Skeletal muscle cell (primary cell): ENCODE results near the gene YY1.
"Not testable (repeated sequence)": the region's sequence is repeated elsewhere in the genome, so short reads cannot be mapped to it uniquely, and the experiment has no call there.

Experiments
- DNase-seq: peaks from one replicate; pipeline ENCODE4 v3.0.0-alpha.2; 2010; ENCODE audit warnings: low read depth
- H3K4me3 ChIP-seq: 2 replicates; pipeline ENCODE4 v1.5.1; 2011; ENCODE audit warnings: low read depth, mild to moderate bottlenecking, control low read depth, low read length, moderate library complexity

YY1 gene

DNA sequence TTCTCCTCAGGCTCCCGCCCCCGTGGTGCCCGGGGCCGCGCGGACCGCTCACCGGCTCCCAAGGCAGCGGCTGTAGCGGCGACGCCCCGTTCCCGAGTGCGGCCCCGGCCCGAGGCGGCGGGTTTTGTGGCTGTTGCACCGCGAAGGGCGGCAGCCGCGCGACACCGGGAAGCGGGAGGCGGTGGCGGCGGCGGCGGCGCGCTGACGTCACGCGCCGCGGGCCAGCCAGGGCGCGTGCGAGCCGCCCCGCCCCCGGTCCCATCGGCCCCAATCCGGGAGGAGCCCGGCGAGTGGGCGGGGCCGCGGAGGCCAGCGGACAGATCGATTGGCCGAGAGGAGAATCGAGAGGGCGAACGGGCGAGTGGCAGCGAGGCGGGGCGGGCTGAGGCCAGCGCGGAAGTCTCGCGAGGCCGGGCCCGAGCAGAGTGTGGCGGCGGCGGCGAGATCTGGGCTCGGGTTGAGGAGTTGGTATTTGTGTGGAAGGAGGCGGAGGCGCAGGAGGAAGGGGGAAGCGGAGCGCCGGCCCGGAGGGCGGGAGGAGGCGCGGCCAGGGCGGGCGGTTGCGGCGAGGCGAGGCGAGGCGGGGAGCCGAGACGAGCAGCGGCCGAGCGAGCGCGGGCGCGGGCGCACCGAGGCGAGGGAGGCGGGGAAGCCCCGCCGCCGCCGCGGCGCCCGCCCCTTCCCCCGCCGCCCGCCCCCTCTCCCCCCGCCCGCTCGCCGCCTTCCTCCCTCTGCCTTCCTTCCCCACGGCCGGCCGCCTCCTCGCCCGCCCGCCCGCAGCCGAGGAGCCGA is at the start of gene YY1:
TSS of gene YY1 (plus strand) at position 726 of the 792 bp plus-strand sequence. CDS start 101 bp downstream, outside the sequence.
- DNase-seq: peak; percentile 92
- H3K4me3 ChIP-seq: peak within 1 kb of the TSS; percentile 85

DNA sequence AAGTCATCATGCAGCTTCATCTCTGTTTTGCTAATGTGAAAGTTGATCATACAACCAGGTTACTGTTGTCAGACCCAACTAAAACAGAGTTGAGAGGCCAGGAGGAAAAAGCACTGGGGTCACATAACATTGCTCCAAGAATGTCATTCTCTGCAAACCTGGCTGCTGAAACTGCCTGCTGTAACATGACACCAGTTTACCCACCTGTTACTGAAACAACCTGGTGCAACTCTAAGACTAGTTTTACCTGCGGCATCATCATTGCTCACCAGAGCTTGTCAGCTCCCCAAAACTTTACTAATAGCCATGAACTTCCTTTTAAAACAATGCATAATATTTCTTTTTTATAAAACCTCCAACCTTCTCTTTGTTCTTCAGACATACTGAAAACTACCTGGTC is 48.8 kb upstream of the YY1 start:
- H3K4me3 ChIP-seq: no peak overlapping the region
- no peak for DNase-seq

DNA sequence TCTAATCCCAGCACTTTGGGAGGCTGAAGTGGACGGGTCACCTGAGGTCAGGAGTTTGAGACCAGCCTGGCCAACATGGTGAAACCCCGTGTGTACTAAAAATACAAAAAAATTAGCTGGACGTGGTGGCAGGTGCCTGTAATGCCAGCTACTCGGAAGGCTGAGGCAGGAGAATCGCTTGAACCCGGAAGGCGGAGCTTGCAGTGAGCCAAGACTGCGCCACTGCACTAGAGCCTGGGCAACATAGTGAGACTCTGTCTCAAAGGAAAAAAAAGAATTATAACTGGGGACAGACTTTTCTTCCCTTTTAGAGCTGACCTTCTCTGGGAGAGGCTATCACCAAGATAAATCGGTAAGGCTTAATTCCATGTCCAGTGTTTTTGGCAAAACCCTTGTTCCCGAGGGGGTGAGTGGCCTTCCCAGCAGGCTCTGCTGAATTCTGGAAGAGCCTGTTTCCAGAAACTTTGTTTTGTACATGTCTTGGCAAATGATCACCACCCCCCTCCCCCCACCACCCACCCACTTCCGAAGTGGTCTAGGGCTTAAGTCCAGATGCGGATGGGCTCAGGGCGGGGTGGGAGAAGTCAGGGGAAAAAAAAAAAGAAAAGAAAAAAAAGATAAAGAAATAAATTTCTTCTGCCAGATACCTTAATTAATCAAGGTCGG is 47.2 kb upstream of the YY1 start:
- DNase-seq: no peak
- no peak overlapping the region for H3K4me3 ChIP-seq

DNA sequence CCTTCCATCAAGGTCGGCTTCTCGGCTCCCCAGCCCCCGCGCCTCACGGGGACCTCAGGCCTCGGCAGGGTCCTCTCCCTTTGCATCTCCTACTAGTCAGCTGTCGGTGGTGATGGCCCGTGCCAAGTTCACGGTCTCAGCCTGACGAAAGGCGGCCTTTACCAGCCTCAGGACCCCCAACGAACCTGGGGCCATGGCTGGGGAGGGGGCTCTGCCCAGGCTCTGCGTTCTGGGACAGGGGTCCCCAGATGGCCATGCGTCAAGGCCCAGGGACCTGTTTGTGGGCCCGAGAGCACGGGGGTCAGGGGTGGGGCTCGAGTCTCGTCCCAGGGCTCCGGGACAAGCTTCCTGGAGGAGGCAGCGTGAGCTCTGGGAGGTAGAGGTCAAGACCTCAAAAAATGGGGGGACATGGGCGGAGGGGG is 46.7 kb upstream of the YY1 start:
- DNase-seq: no peak
- H3K4me3 ChIP-seq: peak overlapping the region; percentile 52

DNA sequence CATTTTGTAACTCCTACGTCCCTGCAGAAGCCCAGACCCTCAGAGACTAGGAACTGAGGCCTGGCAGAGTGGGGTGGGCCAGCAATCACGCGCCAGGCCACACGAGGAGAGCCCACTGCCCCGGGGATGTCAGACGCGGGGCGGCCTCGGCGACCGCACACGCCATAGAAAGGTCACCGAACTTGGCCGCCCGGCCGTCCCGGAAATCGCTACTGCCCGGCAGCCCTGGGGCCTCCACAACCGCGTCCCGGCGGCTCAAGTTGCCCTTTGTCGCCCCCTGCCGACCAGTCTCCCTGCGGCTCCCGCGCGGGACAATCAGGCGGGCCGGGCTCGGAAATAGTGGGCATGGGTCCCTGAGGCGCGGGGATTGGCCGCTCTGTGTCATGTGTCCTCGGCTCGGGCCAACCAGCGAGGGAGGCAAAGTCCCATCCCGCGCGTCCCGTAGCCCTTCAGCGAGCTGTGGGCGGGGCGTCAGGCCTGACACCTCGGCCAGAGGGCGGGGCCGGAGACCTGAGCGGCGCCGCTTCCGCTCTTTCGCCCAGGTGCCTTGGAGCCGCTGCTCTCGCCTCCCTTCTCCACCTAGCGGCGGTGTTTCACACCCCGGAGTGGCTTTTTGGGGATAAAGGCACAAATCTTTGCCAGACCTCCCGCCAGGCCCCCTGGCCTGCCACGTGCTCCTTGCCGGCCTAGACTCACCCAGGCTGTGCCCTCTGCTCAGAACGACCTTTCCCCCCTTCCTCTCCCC is 46.1 kb upstream of the YY1 start:
- H3K4me3 ChIP-seq: peak overlapping the region; percentile 52
- peak; percentile 83 for DNase-seq

DNA sequence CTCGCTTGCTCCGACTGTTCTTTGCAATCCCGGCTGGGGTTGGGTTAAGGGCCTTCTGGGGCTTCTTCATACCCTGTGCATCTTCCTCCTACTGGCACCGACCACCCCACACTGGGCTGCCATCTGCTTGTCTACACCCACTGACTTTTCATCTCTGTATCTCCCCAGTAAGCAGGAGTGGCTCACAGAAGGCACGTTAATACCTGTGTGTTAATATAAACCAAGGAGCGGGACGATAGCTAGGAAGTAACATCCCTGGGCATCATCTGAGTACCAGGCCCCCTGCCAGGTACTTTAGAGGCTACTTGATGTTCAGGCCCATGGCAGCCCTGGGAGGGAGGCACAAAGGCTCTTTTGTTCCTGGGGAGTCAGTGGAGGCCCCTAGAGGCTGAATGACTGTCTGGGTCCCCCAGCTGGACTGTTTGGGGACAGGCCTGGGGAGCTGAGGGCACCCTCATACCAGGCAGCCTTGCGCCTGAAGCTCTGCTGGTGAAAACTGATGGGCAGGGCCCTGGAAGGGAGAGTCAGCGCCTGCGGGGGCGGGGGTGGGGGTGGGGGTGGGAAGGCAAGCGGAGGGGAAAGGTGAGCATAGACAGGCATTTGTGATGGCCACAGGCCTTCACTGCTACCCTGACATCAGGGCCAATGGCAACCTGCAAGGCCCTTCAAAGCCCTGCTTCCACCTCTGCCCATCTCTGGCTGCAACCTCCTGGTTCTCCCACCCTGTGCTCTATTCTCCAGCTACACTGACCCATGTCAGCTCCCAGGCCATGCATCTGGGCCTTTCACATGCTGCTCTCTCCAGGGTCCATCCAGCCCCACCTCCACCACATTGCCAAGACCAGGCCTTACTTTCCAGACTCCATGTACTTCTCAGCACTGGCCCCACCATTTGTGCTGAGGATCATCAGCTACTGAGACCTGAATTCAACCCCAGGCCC is 45.3 kb upstream of the YY1 start:
- H3K4me3 ChIP-seq: peak overlapping the region; percentile 52
- no peak for DNase-seq

DNA sequence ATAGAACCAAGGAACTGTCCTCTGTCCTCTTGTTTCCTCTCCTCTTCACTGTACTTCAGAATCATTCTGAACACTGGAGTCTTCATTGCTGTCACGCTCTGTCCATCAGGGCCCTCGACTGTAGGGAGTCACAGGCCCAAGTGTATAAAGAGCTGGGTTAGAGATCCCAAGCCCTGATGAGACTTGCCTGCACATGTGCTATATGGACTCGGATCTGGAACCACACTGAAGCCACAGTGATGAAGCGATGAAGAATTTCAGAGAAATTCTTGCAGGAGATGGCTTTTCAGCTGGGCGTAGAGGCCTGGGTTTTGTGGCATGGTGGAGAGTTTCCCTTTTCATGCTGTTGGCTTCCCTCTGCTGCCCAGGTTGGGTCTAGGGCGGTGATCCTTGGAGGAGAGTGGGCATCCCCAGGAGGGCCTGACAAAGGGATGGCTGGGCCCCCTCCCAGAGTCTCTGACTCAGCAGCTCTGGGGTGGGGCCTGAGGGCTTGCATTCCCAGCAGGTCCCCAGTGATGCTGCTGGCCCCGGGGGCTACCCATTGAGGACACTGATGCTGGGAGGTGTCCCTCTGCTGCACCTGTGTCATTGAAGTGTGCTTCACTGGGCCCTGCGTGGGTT is 39.6 kb upstream of the YY1 start:
- H3K4me3 ChIP-seq: no peak overlapping the region
- no peak for DNase-seq

DNA sequence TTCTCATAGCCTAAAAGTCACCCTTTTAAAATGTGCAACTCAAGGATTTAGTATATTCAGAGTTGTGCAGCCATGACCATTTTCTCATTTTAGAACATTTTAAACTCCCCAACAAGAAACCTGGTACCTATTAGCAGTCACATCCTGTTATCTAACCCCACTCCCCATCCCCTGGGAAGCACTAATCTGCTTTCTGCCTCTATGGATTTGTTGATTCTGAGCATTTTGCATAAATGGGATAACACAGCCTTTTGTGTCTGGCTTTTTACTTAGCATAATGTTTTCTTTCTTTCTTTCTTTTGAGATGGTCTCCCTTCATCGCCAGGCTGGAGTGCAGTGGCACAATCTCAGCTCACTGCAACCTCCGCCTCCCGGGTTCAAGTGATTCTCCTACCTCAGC is 38.6 kb upstream of the YY1 start:
- H3K4me3 ChIP-seq: no peak overlapping the region
- DNase-seq: no peak

DNA sequence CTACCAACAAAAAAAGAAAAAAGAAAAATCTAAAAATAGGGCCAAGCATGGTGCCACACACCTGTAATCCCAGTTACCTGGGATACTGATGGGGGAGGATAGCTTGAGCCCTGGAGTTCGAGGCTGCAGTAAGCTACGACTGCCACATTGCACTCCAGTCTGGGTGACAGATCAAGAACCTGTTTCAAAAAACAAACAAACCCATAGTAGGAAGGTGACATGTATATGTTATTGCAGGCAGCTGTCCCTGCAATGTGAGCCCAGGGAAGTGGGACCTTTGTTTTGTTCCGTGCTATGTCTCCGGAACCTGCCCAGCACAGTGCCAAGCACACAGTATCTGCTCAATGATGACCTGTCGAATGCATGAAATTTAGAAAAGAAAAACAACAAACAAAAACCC is 37.2 kb upstream of the YY1 start:
- no peak overlapping the region for H3K4me3 ChIP-seq
- DNase-seq: no peak

DNA sequence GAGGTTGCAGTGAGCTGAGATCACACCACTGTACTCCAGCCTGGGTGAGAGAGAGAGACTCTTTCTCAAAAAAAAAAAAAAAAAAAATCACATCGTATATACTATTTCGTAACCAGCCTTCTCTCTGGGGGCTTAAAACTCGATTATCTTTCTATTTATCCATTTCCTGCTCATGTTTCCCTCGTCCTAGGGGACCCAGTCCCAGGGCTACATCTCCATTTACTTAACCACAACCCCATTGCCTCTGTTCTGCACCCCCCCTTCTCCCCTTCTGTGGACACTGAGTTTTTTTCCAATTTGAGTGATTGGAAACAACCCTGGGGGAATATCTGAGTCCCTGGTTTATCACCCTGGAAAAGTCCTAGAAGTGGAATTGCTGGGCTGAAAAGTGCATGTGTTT is 36.2 kb upstream of the YY1 start:
- no peak overlapping the region for H3K4me3 ChIP-seq
- DNase-seq: no peak

DNA sequence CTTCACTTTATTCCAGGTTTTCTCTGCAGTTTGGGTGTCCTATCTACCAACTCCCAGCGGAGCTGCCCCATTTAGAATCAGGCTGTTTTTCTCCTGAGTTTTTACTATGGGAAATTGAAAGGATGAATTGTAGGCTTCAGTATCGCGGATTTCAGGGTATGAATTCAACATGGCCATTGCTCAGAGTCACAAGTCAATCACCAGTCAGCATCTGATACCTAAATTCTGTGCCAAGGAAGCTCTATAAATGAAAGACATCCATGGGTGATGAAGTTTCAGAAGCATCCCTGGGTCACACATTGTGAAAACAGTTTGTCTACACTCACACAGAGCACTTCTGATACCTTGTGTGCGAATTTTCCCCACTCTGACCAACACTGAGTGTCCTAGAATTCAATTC is 35.8 kb upstream of the YY1 start:
- DNase-seq: no peak
- no peak overlapping the region for H3K4me3 ChIP-seq

DNA sequence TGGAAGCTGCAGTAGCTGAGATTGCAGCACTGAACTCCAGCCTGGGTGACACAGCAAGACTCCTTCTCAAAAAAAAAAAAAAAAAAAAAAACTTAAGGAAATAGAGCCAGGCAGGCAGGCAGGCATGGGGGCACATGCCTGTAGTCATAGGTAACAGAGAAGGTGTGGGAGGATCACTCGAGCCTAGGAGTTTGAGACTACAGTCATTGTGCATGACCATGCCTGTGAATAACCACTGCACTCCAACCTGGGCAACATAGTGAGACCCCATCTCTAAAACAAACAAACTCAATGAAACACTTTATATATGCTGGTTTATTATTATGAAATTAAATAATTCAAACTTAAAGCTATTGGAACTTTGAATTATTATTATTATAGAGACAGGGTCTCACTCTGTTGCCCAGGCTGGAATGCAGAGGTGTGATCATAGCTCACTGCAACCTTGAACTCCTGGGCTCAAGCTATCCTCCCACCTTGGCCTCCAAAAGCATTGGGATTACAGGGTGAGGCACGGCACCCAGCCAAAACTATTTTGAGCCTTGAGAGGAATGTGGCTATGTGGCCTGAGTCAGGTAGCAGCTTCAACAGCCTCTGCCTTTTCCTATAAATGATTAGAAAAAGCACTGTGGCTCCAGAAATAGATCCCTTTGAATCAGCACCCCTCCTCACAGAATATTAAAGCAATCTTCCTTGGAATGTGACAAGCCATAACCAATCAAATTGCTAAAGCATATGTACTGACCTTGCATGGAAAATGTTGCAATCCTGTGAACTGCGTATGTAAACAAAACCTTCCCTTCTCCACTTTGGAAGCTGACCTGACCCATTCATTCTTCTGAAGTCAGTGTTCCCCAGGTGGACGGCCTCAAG is 34.7 kb upstream of the YY1 start:
- no peak overlapping the region for H3K4me3 ChIP-seq
- no peak for DNase-seq

DNA sequence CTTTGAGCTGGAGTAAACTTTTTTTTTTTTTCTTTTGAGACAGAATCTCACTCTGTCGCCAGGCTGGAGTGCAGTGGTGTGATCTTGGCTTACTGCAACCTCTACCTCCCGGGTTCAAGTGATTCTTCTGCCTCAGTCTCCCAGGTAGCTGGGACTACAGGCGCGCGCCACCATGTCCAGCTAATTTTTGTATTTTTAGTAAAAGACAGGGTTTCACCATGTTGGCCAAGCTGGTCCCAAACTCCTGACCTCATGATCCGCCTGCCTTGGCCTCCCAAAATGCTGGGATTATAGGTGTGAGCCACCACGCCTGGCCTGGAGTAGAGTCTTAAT is 34.1 kb upstream of the YY1 start:
- not testable (repeated sequence) for DNase-seq, H3K4me3 ChIP-seq

DNA sequence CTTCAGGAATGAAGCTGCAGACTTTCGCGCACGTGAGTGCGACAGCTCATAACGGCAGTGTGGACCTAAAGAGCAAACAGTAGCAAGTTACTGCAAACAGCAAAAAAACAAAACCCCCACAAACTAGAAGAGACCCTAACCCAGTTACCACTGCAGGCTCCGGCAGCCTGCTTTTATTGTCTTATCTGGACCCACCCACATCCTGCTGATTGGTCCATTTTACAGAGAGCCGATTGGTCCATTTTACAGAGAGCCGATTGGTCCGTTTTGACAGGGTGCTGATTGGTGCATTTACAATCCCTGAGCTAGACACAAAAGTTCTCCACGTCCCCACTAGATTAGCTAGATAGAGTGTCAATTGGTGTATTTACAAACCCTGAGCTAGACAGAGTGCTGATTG is 31.4 kb upstream of the YY1 start:
- H3K4me3 ChIP-seq, DNase-seq: not testable (repeated sequence)

DNA sequence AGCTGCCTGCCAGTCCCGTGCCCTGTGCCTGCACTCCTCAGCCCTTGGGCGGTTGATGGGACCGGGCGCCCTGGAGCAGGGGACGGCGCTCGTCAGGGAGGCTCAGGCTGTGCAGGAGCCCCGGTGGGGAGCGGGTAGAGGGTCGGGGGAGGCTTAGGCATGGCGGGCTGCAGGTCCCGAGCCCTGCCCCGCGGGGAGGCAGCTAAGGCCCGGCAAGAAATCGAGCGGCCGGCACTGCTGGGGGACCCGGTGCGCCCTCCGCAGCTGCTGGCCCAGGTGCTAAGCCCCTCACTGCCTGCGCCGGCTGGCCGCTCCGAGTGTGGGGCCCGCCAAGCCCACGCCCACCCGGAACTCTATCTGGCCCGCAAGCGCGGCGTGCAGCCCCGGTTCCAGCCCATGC is 30.8 kb upstream of the YY1 start:
- not testable (repeated sequence) for H3K4me3 ChIP-seq, DNase-seq

DNA sequence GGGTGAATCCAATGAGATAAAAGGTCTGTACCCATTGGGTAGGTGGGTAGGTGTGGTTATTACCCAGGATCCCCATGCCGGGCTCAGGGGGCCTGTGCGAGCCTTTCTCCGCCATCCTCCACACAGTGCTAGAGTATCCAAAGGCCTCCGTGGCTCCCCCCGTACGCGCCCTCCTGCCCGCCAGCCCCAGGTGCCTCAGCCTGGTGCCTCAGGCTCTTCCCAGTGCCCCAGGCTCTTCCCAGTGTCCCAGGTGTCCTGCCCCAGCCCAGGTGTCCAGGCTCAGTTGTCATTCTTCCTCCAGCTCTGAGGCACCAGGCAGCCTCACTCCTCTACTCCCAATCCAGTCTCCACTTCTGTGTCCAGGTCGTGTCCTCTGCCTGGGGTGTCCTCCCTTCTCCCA is 27.6 kb upstream of the YY1 start:
- no peak for DNase-seq
- H3K4me3 ChIP-seq: no peak overlapping the region

DNA sequence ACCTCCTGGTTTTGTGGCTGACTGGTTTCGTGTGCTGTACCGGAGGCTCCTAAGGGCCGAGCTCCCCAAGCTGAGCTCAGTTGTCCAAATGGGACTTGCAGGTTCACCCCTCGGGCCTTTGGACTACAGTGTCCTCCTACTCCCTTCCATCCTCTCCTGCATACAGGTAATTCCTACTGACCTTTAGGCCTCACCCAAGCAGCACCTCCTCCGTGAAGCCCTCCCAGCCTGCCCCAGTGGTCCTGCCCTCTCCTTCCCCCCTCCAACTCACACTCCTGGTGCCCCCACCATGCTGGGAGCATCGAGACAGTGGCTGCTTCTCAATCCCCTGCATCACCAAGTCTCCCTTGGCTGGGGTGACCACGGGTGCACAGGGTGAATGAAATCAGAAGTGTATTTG is 27.1 kb upstream of the YY1 start:
- no peak overlapping the region for H3K4me3 ChIP-seq
- no peak for DNase-seq
